ENCODE results near the gene CCDC180. TPM values are rescaled to one million over a fixed set of nuclear protein-coding genes. Genes with fewer than 3 reads are reported as not detected.

The CCDC180 gene
- total and polyA plus RNA-seq, 4 donors: 3.3 to 34.3 (median 10.1) TPM

DNA sequence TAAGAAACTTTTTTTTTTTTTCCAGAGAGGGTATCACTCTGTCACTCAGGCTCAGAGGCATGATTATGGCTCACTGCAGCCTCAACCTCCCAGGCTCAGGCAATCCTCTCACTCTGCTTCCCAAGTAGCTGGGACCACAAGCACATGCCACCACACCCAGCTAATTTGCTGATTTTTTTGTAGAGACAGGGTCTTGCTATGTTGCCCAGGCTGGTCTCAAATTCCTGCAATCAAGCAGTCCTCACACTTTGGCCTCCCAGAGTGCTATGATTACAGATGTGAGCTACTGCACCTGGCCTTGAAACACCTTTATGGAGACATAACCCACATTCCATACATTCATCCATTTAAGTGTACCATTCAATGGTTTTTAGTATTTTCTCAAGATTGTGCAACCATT is 23.7 kb upstream of the CCDC180 start:
- DNase-seq (no peak), ATAC-seq (ENCODE audit: insufficient read depth, low FRiP score) (no peak)
- Histone ChIP-seq H3K9ac (ENCODE audit: insufficient read depth in 1 of 2, low read length in 2 of 2) (no peak overlapping the region), H3K4me1 (ENCODE audit: control insufficient read depth in 5 of 5, insufficient read depth in 5 of 5, low read length in 5 of 5) (no peaks in the 10 kb centered on the region), H3K27ac (ENCODE audit: low read depth in 1 of 2, low read length in 1 of 2) (no peak overlapping the region), H3K36me3 (ENCODE audit: control insufficient read depth in 4 of 4, insufficient read depth in 4 of 4, low read length in 4 of 4) (peaks cover 14 to 35% (median 24%) of the 10 kb centered on the region in 4 donors), H3K27me3 (ENCODE audit: control insufficient read depth in 3 of 3, insufficient read depth in 3 of 3, low read length in 2 of 3) (no peaks in the 10 kb centered on the region), H3K4me3 (no peak overlapping the region), H3K9me3 (ENCODE audit: control insufficient read depth in 4 of 4, insufficient read depth in 3 of 4, low read length in 3 of 4) (peaks cover 0 to 8% (median 3%) of the 10 kb centered on the region in 4 donors)
- TF ChIP-seq, protein P1, sequence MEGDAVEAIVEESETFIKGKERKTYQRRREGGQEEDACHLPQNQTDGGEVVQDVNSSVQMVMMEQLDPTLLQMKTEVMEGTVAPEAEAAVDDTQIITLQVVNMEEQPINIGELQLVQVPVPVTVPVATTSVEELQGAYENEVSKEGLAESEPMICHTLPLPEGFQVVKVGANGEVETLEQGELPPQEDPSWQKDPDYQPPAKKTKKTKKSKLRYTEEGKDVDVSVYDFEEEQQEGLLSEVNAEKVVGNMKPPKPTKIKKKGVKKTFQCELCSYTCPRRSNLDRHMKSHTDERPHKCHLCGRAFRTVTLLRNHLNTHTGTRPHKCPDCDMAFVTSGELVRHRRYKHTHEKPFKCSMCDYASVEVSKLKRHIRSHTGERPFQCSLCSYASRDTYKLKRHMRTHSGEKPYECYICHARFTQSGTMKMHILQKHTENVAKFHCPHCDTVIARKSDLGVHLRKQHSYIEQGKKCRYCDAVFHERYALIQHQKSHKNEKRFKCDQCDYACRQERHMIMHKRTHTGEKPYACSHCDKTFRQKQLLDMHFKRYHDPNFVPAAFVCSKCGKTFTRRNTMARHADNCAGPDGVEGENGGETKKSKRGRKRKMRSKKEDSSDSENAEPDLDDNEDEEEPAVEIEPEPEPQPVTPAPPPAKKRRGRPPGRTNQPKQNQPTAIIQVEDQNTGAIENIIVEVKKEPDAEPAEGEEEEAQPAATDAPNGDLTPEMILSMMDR (IDR thresholded peaks at IDR 0.05; ENCODE audit: control extremely low read depth, extremely low read depth): no peak

DNA sequence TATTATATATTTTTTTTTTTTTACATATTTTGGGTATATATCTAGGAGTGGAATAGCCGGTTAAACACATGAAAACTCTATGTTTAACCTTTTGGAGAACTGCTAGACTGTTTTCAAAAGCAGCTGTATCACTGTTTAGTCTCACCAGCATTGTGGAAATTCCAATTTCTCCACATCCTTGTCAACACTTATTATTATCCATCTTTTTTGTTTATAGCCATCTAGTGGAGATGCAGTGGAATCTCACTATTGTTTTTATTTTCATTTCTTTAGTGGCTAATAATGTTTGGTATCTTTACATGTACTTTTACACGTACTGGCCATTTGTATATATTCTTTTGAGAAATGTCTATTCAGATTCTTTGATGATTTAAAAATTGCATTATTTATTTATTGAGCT is 22.7 kb upstream of the CCDC180 start:
- Histone ChIP-seq H3K36me3 (ENCODE audit: control insufficient read depth in 4 of 4, insufficient read depth in 4 of 4, low read length in 4 of 4) (peaks cover 9 to 36% (median 21%) of the 10 kb centered on the region in 4 donors), H3K4me3 (no peak overlapping the region), H3K27me3 (ENCODE audit: control insufficient read depth in 3 of 3, insufficient read depth in 3 of 3, low read length in 2 of 3) (no peaks in the 10 kb centered on the region), H3K9ac (ENCODE audit: insufficient read depth in 1 of 2, low read length in 2 of 2) (no peak overlapping the region), H3K27ac (ENCODE audit: low read depth in 1 of 2, low read length in 1 of 2) (no peak overlapping the region), H3K9me3 (ENCODE audit: control insufficient read depth in 4 of 4, insufficient read depth in 3 of 4, low read length in 3 of 4) (peaks cover 0 to 8% (median 3%) of the 10 kb centered on the region in 4 donors), H3K4me1 (ENCODE audit: control insufficient read depth in 5 of 5, insufficient read depth in 5 of 5, low read length in 5 of 5) (no peaks in the 10 kb centered on the region)
- no peak for ATAC-seq (ENCODE audit: insufficient read depth, low FRiP score)
- no peak for DNase-seq
- 95 to 96% methylated on average over 2 of the region's 2 CpGs for WGBS, 2 donors
- TF ChIP-seq, protein P1 (IDR thresholded peaks at IDR 0.05; ENCODE audit: control extremely low read depth, extremely low read depth): no peak

DNA sequence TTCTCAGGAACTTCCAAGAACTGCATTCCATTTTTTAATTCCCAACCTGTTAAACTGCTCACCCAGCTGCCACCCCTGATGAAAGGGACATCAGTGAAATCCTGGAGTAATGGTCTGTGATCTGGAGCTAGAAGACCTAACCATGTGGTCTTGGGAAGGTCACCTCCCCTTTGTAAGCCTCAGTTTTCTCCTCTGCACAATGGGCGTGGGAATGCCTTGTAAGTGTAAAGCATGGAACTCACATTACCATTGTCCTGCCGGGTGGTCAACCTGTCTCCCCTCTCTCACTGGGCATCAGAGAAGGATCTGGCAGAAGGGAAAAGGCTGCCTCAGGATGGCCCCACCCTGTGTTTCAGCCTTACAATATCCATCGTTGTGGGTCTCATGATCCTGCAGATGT is 15.3 kb upstream of the CCDC180 start:
- WGBS, 2 donors: 86 to 89% methylated on average over 3 of the region's 3 CpGs
- H3K9me3 ChIP-seq (ENCODE audit: control insufficient read depth in 4 of 4, insufficient read depth in 3 of 4, low read length in 3 of 4): no peaks in the 10 kb centered on the region
- peaks cover 0 to 14% (median 6%) of the 10 kb centered on the region in 5 donors for H3K4me1 ChIP-seq (ENCODE audit: control insufficient read depth in 5 of 5, insufficient read depth in 5 of 5, low read length in 5 of 5)
- H3K9ac ChIP-seq (ENCODE audit: insufficient read depth in 1 of 2, low read length in 2 of 2): no peak overlapping the region
- no peaks in the 10 kb centered on the region for H3K27me3 ChIP-seq (ENCODE audit: control insufficient read depth in 3 of 3, insufficient read depth in 3 of 3, low read length in 2 of 3)
- no peak for DNase-seq
- TF ChIP-seq, protein P1 (IDR thresholded peaks at IDR 0.05; ENCODE audit: control extremely low read depth, extremely low read depth): no peak
- peaks cover 0 to 28% (median 18%) of the 10 kb centered on the region in 4 donors for H3K36me3 ChIP-seq (ENCODE audit: control insufficient read depth in 4 of 4, insufficient read depth in 4 of 4, low read length in 4 of 4)
- ATAC-seq (ENCODE audit: insufficient read depth, low FRiP score): no peak
- peak overlapping the region in 1 of 2 donors; percentile 20 for H3K27ac ChIP-seq (ENCODE audit: low read depth in 1 of 2, low read length in 1 of 2)
- no peak overlapping the region for H3K4me3 ChIP-seq

DNA sequence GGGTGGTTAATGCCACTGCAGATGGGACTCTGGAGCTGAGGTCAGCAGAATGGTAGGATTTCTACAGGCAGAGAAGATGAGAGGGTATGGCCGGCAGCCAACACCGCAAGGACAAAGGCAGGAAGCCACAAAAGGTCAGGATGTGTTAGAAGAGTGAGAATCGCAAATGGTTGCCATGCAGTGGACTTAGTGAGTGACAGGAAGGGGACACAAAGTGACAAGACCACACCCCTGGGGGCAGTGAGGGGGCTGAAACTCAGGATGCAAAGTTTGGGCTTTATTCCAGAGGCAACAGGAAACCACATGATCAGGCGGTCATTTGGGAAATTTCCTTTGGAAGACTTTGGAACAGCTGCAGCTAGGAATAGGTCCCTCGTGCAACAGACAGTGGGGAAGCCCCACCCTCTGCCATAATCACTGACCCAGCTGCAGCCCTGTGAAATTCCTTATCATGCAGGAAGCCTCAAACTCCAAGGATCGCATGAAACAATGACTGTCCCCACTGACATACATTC is 14.2 kb upstream of the CCDC180 start:
- WGBS, 2 donors: 35 to 37% methylated on average over 6 of the region's 6 CpGs
- H3K27me3 ChIP-seq (ENCODE audit: control insufficient read depth in 3 of 3, insufficient read depth in 3 of 3, low read length in 2 of 3): no peaks in the 10 kb centered on the region
- TF ChIP-seq, protein P1 (IDR thresholded peaks at IDR 0.05; ENCODE audit: control extremely low read depth, extremely low read depth): no peak
- H3K36me3 ChIP-seq (ENCODE audit: control insufficient read depth in 4 of 4, insufficient read depth in 4 of 4, low read length in 4 of 4): peaks cover 0 to 27% (median 19%) of the 10 kb centered on the region in 4 donors
- DNase-seq (peak; percentile 65 to 88 (median 81)), ATAC-seq (ENCODE audit: insufficient read depth, low FRiP score) (peak; percentile 44)
- no peak overlapping the region for H3K9ac ChIP-seq (ENCODE audit: insufficient read depth in 1 of 2, low read length in 2 of 2)
- H3K4me1 ChIP-seq (ENCODE audit: control insufficient read depth in 5 of 5, insufficient read depth in 5 of 5, low read length in 5 of 5): peaks cover 0 to 14% (median 6%) of the 10 kb centered on the region in 5 donors
- no peak overlapping the region for H3K4me3 ChIP-seq
- H3K9me3 ChIP-seq (ENCODE audit: control insufficient read depth in 4 of 4, insufficient read depth in 3 of 4, low read length in 3 of 4): peaks cover 0 to 5% (median 2%) of the 10 kb centered on the region in 4 donors
- peak overlapping the region in 1 of 2 donors; percentile 79 for H3K27ac ChIP-seq (ENCODE audit: low read depth in 1 of 2, low read length in 1 of 2)
